GM19452 (cell line): ENCODE results near the gene MCM10.
"Not testable (repeated sequence)": the region's sequence is repeated elsewhere in the genome, so short reads cannot be mapped to it uniquely, and the experiment has no call there.

Experiments
- ATAC-seq: cut with Tn5 transposase; IDR thresholded peaks from one replicate; pipeline ENCODE4 v1.9.1; 2021; ENCODE audit not compliant: unreplicated experiment

The MCM10 gene

DNA sequence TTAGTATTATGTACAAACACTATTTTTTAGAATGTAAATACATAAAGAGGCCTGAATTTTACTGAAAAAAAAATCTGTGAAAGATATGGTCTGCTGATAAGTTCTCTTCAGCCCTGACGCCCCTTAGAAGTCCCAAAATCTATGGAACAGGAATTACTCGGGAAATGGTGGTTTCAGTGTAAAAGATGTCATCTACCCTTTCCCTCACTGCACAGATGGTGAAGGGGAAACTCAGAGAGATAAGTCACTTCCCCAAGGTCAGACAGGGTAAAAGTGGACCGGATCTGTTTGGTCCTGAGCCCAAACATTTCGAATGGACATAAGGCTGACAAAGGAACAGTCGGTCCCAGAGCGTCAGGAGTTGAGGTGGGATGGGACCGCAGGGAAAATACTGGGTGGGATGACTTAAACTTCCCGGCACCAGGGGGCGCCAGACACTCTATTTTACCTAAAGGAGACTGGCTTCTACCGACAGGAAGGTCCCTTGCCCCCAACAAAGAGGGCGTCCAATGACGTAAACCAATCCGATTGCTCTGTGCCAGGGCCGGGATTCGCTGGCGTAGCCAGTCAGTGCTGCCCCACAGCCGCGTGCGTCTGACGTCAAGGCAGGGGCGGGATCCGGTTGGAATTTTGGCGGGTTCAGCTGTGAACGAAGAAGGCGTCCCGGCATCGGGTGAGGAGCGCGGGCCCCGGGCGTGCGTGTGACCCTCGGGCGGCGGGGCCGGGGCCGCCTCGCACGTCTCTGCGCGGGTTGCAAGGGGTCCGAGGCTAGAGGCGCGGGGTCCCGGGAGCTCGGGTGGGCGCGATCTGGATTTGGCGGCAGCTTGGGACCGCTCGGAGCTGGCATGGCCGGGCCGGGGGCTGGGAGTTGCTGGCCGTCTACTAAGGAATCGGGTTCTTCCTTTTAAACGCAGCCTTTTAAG, at the start of gene MCM10:
Gene MCM10, plus strand, starts transcription at position 625 of the 923 bp plus-strand sequence. CDS start 2,645 bp downstream, outside the sequence.
- peak; percentile 100 for ATAC-seq

DNA sequence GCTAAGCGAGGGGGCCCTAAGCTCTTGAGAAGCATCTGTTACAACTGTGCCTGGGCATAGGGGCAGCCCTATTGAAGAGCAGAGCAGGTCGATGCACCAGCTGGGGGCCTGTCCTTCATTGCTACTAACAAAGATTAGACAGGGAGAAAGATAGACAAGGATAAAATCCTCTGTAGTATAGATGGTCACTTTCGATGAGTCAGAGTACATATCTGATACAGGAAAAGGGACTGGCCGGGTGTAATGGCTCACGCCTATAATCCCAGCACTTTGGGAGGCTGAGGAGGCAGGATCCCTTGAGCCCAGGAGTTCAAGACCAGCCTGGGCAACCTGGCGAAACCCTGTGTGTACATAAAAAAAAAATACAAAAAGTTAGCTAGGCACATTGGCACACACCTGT, 47.8 kb upstream of the MCM10 start:
- no peak for ATAC-seq

- no peak for ATAC-seq
Measured at GRCh38 chr10:13115832-13116803, 45.2 kb upstream of the MCM10 start.

DNA sequence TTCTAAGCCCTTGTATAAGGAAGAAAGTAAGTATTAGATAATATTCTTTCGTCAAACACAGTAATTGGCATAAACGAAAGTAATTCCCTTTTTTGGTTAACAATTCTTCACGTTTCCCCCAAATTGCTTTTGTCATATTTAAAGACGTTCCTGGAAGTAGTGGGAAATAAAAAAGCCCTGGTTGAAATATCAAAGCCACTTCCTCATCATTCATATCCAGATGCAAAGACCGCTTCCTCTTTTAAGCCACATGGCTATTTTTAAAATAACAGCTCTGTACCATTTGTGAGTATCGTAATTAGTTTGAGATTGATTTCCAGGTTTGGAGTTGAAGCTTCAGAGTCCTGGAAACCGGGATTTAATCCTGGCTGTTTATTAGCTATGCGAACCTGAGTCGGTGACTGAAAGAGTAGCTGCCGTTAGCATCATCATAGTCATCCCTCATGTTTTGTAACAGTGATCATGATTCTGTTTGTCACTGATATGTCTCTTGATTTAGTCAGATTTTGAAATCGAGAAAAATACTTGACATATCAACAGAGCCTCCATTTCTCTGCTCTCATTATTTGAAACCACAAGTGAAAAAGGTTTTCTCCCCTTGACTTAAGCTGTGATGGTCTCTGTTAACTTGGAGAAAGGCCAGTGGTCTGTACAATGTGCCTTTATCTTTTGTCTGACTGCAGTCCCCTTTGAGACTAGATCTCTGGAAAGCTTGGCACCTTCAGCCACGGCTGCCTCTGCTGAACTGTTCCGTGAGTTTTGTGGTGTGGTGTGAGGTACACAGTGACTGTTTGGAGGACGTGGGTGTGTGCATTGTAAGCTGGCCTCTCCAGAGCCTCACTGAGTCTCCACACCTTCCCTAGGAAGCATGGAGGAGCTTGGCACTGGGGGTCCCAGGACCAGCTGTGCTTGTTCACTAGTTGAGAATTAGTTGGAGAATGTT, 43.2 kb upstream of the MCM10 start:
- ATAC-seq, result no peak

- no peak for ATAC-seq
Measured at GRCh38 chr10:13118784-13119410, 42.5 kb upstream of the MCM10 start.

DNA sequence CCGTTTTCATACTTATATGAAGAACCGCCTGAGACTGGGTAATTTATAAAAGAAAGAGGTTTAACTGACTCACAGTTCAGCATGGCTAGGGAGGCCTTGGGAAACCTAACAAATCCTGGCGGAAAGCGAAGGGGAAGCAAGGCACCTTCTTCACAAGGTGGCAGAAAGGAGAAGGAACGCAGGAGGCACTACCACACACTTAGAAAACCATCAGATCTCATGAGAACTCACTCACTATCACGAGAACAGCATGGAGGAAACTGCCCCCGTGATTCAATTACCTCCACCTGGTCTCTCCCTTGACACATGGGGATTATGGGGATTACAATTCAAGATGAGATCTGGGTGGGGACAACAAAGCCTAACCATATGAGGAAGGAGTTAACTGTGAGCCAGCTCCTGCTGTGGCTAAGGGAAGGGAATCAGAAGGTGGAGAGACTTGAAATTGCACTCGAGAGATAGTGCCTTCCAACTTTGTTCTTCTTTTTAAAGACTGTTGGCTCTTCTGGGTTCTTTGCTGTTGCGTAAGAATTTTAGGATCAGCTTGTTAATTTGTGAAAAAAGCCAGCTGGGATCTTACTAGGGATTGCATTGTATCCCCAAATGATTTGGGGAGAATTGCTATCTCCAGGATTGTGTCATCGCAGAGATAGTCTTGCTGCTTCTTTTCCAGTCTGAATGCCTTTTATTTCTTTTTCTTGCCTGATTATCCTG, 40.4 kb upstream of the MCM10 start:
- ATAC-seq, result no peak

- no peak for ATAC-seq
Measured at GRCh38 chr10:13121500-13121854, 39.9 kb upstream of the MCM10 start.

DNA sequence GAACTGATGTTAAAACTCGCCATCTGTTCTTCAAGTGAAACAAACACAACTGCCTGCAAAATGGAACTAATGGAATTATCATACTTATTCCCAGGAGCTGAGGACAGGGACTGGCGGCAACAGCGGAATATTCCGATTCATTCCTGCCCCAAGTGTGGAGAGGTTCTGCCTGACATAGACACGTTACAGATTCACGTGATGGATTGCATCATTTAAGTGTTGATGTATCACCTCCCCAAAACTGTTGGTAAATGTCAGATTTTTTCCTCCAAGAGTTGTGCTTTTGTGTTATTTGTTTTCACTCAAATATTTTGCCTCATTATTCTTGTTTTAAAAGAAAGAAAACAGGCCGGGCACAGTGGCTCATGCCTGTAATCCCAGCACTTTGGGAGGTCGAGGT, 24.7 kb upstream of the MCM10 start:
- ATAC-seq, result no peak

DNA sequence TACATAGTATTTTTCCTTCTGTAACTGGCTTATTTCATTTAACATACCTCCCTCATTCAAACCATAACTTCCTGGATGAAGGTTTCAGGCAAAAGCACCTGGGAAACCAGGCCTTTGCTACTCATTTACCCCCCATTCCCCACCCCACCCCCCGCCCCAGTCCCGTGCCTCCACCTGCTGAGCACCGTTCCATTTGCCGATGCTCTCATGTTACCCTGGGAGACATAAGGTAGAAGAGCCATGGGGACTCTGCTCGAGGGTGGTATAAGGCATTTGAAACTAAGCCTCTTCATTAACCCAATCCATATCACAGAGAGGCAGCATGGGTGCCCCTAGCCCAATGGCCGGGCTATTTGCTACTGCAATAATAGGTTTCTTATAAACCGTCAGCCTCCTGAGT, 22.2 kb upstream of the MCM10 start:
- no peak for ATAC-seq

DNA sequence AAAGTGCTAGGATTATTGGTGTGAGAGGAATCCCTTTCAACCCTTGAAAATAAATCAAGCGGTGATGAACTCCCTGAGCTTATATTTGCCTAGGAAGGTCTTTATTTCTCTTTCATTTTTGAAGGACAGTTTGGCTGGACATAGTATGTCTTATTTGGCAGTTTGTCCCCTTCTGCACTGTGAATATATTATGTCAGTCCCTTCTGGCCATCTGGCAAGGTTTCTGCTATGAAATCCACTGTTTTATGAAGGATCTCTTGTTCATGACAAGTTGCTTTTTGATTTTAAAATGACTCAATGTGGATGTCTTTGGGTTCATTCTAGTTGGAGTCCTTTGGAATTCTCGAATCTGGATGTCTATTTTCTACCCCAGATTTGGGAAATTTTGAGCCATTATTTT, 21.7 kb upstream of the MCM10 start:
- ATAC-seq, result no peak

- no peak for ATAC-seq
Measured at GRCh38 chr10:13140627-13141190, 20.6 kb upstream of the MCM10 start.

- no peak for ATAC-seq
Measured at GRCh38 chr10:13143766-13144165, 17.6 kb upstream of the MCM10 start.

DNA sequence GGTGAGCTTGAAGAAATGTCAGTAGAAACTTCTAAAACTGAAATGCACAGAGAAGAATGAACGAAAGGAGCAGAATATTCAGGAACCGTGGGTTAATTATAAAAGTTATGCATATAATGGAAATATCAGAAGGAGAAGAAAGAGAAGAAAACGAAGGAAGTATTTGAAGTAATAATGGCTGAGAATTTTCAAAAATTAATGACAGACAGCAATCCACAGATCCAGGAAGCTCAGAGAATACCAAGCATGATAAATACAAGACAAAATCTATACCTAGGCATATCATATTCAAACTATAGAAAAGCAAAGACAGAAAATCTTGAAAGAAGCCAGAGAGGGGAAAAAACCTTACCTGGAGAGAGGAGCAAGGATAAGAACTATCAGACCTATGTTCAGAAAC, 16.5 kb upstream of the MCM10 start:
- ATAC-seq, result no peak

GRCh38 chr10:13146379-13146778, 15.0 kb upstream of the MCM10 start:
- ATAC-seq, result no peak

DNA sequence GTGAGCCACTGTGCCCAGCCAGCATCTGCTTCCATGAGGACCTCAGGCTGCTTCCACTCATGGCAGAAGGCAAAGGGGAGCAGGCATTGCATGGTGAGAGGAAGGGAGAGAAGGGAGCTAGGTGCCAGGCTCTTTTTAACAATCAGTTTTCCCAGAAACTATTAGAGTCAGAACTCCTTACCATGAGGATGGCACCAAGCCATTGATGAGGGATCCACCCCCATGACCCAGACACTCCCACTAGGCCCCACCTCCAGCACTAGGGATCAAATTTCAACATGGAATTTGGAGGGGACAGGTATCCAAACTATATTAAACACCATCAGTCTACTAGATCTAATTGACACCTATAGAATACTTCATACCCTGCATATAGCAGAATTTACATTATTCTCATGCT, 14.2 kb upstream of the MCM10 start:
- no peak for ATAC-seq

GRCh38 chr10:13152296-13152695, 9.1 kb upstream of the MCM10 start:
- ATAC-seq, result no peak

- ATAC-seq, result not testable (repeated sequence)
Measured at GRCh38 chr10:13155860-13156259, 5.5 kb upstream of the MCM10 start.

GRCh38 chr10:13158401-13158800, 3.0 kb upstream of the MCM10 start:
- no peak for ATAC-seq

DNA sequence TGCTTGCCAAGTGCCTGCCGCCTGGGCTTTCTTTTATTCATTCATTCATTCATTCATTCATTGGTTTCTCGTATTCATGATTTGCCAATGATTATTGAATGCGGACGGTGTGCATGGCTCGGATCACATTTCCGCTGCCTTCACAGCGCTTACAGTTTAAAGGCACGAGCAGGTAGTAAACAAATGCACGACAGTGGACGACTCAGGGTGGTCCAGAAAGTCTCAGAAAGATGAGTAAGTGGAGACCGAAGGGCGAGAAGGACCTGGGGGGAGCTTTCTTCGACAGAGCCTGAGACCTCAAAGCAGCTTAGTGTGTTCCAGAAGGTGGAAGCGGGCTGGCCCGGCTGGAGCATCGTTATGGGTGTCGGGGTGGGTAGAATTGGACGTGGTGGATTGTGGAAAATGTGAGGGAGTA, 506 bp downstream of the MCM10 start:
- peak; percentile 17 for ATAC-seq
